ENCODE measurements around the gene C4BPB. TPM values are rescaled to one million over a fixed set of nuclear protein-coding genes. Genes with fewer than 3 reads are reported as not detected.

Gene C4BPB
- total RNA-seq, 4 donors from 2014 or later = 5.3 to 18.1 (median 8.6) TPM; not detected in 1

- H3K27ac ChIP-seq = no peak overlapping the region
- peaks cover 0 to 36% (median 0%) of the 10 kb centered on the region in 4 donors for H3K4me1 ChIP-seq
- no peak overlapping the region for H3K4me3 ChIP-seq
- no peaks in the 10 kb centered on the region for H3K27me3 ChIP-seq
- peaks cover 0 to 14% (median 0%) of the 10 kb centered on the region in 3 donors for H3K36me3 ChIP-seq
- no peaks in the 10 kb centered on the region for H3K9me3 ChIP-seq
- TF ChIP-seq, protein P1, sequence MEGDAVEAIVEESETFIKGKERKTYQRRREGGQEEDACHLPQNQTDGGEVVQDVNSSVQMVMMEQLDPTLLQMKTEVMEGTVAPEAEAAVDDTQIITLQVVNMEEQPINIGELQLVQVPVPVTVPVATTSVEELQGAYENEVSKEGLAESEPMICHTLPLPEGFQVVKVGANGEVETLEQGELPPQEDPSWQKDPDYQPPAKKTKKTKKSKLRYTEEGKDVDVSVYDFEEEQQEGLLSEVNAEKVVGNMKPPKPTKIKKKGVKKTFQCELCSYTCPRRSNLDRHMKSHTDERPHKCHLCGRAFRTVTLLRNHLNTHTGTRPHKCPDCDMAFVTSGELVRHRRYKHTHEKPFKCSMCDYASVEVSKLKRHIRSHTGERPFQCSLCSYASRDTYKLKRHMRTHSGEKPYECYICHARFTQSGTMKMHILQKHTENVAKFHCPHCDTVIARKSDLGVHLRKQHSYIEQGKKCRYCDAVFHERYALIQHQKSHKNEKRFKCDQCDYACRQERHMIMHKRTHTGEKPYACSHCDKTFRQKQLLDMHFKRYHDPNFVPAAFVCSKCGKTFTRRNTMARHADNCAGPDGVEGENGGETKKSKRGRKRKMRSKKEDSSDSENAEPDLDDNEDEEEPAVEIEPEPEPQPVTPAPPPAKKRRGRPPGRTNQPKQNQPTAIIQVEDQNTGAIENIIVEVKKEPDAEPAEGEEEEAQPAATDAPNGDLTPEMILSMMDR (IDR thresholded peaks at IDR 0.05) = no peak
- TF ChIP-seq POLR2A (IDR thresholded peaks at IDR 0.05) = no peak
- DNase-seq = no peak
Observed at GRCh38 chr1:207047505-207047904, 41.2 kb upstream of the C4BPB start.

DNA sequence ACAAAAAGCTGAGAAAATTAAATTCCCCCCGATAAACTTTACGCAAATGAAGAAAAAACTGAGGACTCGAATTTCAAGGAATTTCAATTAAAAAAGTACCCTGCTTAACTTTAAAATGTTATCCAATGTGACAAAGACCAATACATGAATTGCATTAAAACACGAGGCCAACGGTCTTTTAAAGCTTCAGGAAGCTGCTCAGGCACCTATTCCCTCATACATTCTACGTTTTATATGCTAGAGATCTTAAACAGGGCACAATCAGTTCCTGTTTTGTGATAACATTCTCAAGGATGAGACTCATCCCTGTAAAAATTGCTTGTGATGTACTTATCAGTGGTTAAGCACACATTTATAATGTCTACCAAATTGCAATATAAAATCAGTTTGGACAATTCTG is 40.6 kb upstream of the C4BPB start:
- Histone ChIP-seq H3K9me3 (no peaks in the 10 kb centered on the region), H3K27ac (no peak overlapping the region), H3K27me3 (no peaks in the 10 kb centered on the region), H3K4me1 (peaks cover 0 to 38% (median 0%) of the 10 kb centered on the region in 4 donors), H3K4me3 (no peak overlapping the region), H3K36me3 (peaks cover 0 to 14% (median 0%) of the 10 kb centered on the region in 3 donors)
- TF ChIP-seq POLR2A (IDR thresholded peaks at IDR 0.05) = no peak
- TF ChIP-seq, protein P1 (IDR thresholded peaks at IDR 0.05) = no peak
- DNase-seq = no peak

DNA sequence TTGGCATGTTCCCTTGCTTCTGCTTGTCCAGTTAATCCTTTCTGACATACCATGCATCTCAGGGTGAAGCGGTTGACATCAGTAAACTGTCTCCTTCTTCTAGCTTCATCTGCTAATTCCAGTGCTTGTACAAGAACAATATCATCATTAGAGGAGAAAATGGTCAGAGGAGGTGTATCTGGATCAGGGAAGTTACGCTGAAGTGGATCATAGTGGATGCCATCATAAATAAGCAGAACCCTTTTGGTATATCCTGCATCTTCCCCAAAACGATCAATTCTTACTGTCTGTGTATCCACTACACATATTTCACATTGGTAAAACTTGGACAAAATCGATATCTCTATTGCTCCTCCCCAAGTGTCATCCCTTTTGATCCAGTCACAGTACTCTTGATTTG is 39.6 kb upstream of the C4BPB start:
- Histone ChIP-seq H3K4me3 (peak overlapping the region in 1 of 4 donors; percentile 82), H3K27ac (no peak overlapping the region), H3K36me3 (peaks cover 0 to 14% (median 0%) of the 10 kb centered on the region in 3 donors), H3K27me3 (no peaks in the 10 kb centered on the region), H3K4me1 (peaks cover 0 to 38% (median 0%) of the 10 kb centered on the region in 4 donors), H3K9me3 (no peaks in the 10 kb centered on the region)
- DNase-seq = no peak
- TF ChIP-seq, protein P1 (IDR thresholded peaks at IDR 0.05) = no peak
- TF ChIP-seq POLR2A (IDR thresholded peaks at IDR 0.05) = no peak

DNA sequence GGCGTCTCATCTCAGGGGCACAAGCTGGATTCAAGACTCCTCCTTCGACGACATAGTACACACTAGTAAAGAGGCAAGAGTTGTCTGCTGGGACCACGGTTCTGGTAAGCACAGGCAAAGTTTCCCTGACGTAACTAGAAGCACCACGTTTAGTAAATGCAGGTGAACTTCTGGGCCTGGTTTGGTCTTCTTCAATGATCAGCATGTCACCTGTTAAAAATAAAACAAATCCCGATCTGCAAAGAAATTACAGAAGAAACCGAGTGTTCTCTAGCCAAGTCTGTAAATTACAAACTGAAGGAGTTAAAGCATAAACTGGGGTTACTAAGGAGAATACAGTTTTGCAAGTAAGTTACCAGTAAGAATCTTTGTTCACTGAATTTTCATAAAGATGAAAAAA is 39.1 kb upstream of the C4BPB start:
- Histone ChIP-seq H3K4me1 (peaks cover 0 to 39% (median 0%) of the 10 kb centered on the region in 4 donors), H3K27ac (peak overlapping the region in 2 of 4 donors; percentile 79 to 81), H3K27me3 (no peaks in the 10 kb centered on the region), H3K4me3 (peak overlapping the region in 2 of 4 donors; percentile 82 to 97), H3K9me3 (no peaks in the 10 kb centered on the region), H3K36me3 (peaks cover 0 to 14% (median 0%) of the 10 kb centered on the region in 3 donors)
- TF ChIP-seq, protein P1 (IDR thresholded peaks at IDR 0.05) = no peak
- no peak for TF ChIP-seq POLR2A (IDR thresholded peaks at IDR 0.05)
- no peak for DNase-seq

- H3K27me3 ChIP-seq = no peaks in the 10 kb centered on the region
- peak in 2 of 3 donors; percentile 66 to 88 for DNase-seq
- peaks cover 0 to 44% (median 0%) of the 10 kb centered on the region in 4 donors for H3K4me1 ChIP-seq
- H3K9me3 ChIP-seq = no peaks in the 10 kb centered on the region
- TF ChIP-seq, protein P1 (IDR thresholded peaks at IDR 0.05) = peak; percentile 65 to 97 (median 90)
- TF ChIP-seq POLR2A (IDR thresholded peaks at IDR 0.05) = no peak
- H3K27ac ChIP-seq = peak overlapping the region; percentile 79 to 98 (median 86)
- peaks cover 0 to 14% (median 0%) of the 10 kb centered on the region in 3 donors for H3K36me3 ChIP-seq
- peak overlapping the region; percentile 70 to 97 (median 81) for H3K4me3 ChIP-seq
Observed at GRCh38 chr1:207049974-207050391, 38.7 kb upstream of the C4BPB start.

All from Peyer's patch (tissue), 4 donors.